RPMI8226 (cell line): Measurements from ENCODE around the gene DLX2.
"Not testable (repeated sequence)": the region's sequence is repeated elsewhere in the genome, so short reads cannot be mapped to it uniquely, and the experiment has no call there.

ENCODE experiments used
- DNase-seq: peaks from one replicate; pipeline ENCODE4 v3.0.0-alpha.2; 2015

The DLX2 gene

GRCh38 chr2:172102391-172103359 lies at the start of gene DLX2:
TSS of gene DLX2 (minus strand) at chr2:172102900. CDS start at chr2:172102538, 362 bp downstream.
- DNase-seq, result peak; percentile 90

GRCh38 chr2:172147944-172148650 lies 45.4 kb upstream of the DLX2 start:
- DNase-seq, result no peak

DNA sequence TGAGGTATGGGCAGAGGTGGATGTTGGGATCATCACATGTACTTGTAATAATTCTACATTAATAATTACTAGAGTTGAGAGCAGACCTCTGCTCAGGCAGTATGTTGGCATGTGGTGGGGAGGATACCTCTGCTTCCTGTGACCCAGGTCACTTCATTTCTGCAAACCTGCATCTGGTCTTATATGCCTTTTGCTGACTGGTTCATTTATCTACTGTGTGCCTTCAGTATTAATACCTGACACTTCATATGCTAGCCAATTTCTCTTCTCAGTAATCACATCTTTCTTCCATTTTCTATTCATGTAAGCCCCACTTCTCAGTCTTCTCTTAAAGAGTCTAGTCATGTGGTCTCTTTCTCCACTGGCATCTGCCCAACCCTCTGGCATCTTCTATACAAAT lies 41.1 kb upstream of the DLX2 start:
- DNase-seq, result no peak

GRCh38 chr2:172138727-172139126 lies 36.0 kb upstream of the DLX2 start:
- not testable (repeated sequence) for DNase-seq

- no peak for DNase-seq
These were observed 35.2 kb upstream of the DLX2 start for GRCh38 chr2:172137943-172138342.

- no peak for DNase-seq
These were observed 34.4 kb upstream of the DLX2 start for GRCh38 chr2:172137109-172137508.

DNA sequence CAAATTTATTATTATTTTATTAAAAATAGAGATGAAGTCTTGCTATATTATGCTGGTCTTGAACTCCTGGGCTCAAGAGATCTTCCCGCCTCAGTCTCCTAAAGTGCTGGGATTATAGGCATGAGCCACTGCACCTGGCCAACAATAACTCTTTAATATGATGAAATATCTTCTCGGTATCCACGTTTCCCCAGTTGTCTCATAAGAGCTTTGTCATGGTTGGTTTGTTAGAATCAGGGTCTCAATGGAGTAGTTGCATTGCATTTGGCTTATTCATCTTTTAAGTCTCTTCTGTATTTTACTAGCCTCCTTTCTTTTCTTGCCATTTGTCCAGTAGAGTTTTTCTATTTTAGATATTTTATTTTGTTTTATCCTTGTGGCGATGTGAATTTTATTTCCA lies 32.7 kb upstream of the DLX2 start:
- DNase-seq, result no peak

DNA sequence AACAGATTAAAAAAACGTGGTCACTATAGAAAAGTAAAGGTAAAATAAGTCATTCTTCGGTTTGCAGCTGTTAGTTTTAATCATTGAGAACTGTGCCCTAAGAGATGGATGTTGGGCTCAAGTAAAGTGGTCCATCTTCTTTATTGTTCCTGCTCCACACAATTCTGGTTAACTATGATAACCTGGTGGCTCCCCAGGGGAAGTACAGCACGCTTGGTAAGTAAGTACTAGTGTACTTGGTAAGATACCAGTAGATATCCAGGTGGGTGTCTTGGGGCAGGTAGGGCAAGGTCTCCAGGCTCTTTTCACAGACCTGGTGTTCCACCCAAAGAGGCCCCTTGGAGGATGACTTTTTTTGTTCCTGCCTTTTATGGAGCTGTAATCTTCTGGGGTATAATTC lies 31.6 kb upstream of the DLX2 start:
- DNase-seq, result no peak

- no peak for DNase-seq
These were observed 29.2 kb upstream of the DLX2 start for GRCh38 chr2:172131713-172132555.

- DNase-seq, result no peak
These were observed 26.7 kb upstream of the DLX2 start for GRCh38 chr2:172129404-172129803.

- no peak for DNase-seq
These were observed 25.8 kb upstream of the DLX2 start for GRCh38 chr2:172128484-172128883.

DNA sequence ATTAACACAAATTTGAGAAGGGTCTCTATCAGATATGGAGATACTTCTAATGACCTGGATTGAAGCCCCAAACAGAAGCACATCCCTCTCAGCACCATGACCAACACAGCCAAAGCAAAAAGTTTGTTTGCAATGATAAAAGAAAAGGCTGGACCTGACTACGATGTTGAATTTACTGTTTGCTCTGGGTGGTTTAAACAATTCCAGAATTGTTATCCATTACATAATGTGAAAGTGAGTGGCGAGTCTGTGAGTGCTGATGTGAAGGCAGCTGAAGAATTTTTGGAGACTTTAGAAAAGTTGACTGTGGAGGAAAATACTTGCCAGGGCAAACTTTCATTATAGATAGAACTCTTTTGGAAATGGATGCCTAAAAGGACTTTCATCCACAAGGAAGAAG lies 17.4 kb upstream of the DLX2 start:
- no peak for DNase-seq

DNA sequence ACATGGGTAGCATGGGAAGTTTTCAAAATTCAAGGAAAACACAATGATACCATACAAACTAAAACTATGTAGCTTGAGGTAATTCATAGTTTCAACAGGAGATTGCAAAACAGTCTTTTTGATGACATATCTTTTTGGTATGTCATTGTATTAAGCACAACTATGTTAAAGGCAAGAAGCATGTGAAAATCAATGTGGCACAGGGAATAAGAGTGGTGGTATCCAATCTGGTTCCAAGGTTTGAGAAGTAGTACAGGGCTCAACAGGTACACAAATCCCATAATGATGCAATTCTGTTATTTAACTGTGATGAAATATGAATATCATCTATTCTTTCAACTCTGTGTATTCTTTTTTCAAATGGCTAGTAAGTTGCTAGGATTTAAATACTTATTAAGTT lies 16.4 kb upstream of the DLX2 start:
- DNase-seq, result no peak

DNA sequence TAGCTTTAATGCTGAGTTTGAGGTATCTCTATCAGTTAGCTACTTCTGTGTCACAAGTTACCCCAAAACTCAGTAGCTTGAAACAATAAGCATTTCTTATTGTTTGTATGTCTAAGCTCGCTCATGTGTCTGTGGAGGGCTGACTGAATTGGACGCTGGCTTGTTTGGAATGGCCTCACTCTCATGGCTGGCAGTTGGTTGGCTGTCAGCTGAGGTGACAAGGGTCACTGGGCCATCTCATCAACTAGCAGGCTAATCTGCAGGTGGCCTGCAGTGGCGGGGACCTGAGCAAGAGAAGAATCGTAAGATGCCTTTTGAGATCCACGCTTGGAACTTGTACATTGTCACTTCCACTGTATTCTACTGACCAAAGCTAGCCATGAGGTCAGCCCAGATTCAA lies 13.4 kb upstream of the DLX2 start:
- no peak for DNase-seq

GRCh38 chr2:172114579-172114978 lies 11.9 kb upstream of the DLX2 start:
- DNase-seq, result no peak

DNA sequence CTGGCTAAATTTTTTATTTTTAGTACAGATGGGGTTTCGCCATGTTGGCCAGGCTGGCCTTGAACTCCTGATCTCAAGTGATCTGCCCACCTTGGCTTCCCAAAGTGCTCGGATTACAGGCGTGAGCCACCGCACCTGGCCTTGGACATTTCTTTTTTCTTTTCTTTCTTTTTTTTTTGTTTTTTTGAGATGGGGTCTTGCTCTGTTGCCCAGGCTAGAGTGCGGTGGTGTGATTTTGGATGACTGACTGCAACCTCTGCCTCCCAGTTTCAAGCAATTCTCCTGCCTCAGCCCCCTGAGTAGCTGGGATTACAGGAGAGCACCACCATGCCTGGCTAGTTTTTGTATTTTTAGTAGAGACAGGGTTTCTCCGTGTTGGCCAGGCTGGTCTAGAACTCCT lies 11.5 kb upstream of the DLX2 start:
- DNase-seq, result not testable (repeated sequence)

GRCh38 chr2:172113617-172114016 lies 10.9 kb upstream of the DLX2 start:
- DNase-seq, result no peak

GRCh38 chr2:172109988-172110811 lies 7.5 kb upstream of the DLX2 start:
- DNase-seq, result no peak

GRCh38 chr2:172109256-172109987 lies 6.7 kb upstream of the DLX2 start:
- DNase-seq, result no peak

GRCh38 chr2:172108587-172108930 lies 5.9 kb upstream of the DLX2 start:
- DNase-seq, result no peak
